ENCODE data around the gene SRL.

- TF ChIP-seq POLR2A (IDR thresholded peaks at IDR 0.05) (no peak), POLR2AphosphoS5 (IDR thresholded peaks at IDR 0.05) (no peak), CTCF (IDR thresholded peaks at IDR 0.05) (no peak)
These were observed 8.4 kb downstream of the SRL start for GRCh38 chr16:4233431-4233830.

Measured in suprapubic skin (tissue), 4 donors.